ENCODE results near the gene DECR2.
"Not testable (repeated sequence)": the region's sequence is repeated elsewhere in the genome, so short reads cannot be mapped to it uniquely, and the experiment has no call there.

Gene DECR2

DNA sequence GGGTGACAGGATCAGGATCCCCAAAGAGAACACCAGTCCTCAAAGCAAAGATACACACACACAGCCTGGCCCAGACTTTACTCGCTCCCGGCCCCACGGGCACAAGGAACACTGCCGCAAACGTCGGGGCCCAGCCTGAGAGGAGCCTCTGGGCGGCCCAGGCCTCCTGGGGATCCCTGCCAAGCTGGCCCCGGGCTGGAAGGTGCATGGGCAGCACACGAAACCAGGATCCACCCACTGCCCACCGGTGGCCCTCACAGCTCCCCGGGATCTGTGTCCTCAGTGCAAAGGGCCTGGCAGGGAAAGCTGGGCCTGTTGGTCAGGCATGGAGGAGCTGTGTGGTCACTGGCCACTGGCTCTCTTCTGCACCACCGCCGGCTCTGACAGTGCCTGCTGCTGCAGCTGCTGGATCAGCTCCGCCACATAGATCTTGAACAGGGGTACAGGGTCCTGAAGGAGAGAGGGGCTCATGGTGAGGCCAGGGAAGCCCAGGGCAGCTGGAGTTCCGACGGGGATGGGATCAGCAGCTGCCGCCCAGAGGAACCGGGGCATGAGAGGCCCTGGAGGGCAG is 34.3 kb upstream of the DECR2 start:
- DNase-seq, result no peak

DNA sequence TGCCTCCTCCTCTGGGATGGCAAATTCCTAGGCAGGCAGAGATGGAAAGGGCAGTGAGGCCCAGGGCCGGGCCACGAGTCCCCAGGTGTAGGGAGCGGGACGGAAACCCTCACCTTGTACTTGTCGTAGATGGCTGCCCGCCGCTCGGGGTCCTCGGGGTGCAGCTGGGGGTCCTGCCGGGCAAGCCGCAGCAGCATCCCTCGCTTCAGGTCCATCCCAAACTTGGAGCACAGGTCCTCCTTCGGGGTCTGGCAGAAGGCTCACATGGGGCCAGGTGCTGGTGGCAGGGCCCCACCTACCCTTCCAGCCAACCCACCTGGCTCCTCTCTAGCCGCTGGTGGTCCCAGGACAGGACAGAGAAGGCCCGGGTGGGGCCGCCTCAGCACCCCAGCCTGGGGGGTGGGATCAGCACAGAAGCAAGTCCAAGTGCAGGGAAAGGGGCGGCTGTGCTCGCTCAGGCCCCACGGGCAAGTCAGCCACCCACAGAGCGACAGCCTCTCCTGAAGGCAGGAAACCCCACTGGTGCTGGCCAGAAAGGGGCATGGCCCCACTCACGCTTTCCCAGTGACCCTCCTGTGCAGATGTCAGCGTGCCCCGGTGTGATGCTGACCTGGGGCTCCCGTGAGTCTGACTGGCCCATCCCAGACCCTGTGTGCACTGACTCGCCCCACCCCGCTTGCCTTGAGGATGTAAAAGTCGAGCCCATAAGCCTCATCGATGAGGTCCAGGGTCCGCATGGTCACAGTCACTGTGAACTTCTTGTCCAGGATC is 33.1 kb upstream of the DECR2 start:
- no peak for DNase-seq

DNA sequence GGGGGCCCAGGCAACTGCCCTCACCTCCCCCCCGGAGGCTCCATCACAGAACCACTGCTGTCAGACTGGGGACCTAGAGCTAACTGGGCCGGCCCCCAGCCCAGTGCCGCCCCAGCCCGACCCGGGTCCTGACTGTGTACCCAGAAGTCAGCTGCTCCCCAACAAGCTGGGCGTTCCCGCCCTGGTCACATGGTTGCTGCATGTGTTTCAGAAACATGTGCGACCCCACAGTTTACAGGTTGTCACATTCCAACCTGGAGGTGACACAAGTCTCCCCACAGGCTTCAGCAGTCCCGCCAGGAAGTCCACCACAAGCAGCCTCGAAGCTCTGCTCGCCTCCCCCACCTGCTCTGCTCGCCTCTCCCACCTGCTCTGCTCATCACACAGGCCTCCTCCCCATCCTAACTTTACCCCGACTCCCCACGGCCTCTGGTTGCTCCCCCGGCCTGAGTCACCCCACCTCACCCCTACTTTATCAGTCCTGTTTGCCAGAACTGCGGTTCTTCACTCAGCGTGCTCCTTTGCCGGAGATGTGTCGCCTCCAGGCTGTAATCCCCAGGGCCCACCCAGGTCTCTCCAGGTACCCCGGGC is 32.3 kb upstream of the DECR2 start:
- no peak for DNase-seq

DNA sequence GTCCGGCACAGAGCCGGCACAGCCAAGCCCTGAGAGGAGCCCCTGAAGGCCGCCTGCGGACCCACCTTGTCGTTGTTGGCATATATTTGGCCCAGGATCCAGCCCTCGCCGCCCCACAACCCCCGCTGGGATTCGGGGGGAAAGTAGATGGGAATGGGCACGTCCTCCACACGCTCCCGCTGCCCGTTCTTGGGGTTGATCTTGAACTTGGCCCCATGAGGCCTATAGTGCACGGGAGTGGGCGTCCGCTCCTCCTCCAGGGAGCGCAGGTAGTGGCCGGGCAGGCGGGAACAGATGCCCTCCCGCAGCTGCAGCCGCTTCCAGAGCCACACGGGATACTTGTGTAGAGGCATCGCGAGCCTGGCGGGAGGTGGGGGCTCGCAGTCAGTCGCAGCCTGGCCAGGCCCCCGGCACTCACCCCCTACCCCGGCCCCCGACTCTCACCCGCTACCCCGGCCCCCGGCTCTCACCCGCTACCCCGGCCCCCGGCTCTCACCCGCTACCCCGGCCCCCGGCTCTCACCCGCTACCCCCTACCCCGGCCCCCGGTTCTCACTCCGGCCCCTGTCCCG is 31.7 kb upstream of the DECR2 start:
- DNase-seq, result no peak

DNA sequence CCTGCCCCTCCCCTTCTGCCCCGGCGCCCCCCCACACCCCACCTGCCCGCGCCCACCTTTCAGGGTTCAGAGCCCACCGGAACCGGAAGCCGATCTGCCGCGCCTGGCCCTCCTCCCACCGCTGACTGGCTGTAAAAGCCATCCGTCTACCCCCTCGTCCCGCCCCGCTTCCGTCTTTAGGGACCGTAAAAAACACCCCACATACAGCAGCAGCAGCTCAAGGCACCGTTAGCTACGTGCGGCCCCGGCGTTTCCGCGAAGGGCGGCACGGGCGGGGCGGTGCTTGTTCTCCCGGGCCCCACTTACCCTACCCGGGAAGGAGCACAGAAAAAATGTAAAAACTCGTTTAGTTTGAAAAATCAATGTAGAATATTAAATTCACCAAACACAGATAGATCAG is 31.2 kb upstream of the DECR2 start, which contains the start of gene MRPL28:
Gene MRPL28, minus strand, starts transcription at position 96 of the 400 bp plus-strand sequence. CDS start 320 bp downstream, outside the sequence.
- DNase-seq, result peak; percentile 93

DNA sequence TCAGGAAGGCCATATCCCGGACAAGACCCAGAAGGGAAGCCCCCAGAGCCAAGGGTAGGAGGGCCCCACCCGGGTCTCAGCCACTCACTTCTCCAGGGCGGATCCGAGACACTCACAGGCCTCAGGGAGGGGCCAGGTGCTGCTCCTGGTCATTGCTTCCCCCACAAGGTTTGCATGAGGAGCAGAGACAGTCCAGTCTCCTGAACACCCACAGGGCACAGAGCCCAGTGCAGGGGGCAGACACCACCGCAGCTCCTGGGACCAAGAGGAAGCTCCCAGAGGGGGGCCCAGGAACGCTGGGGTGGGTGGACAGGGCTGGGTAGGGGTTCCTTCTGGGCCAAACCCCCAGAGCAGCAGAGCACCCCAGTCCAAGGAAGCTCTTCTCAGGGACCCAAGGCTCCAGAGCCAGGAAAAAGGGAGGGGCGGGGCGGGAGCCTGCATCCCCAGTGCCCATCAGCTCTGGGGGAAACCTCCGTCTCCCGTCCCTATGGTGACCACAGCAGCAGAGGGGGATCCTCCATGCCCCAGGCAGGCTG is 30.6 kb upstream of the DECR2 start:
- no peak for DNase-seq

DNA sequence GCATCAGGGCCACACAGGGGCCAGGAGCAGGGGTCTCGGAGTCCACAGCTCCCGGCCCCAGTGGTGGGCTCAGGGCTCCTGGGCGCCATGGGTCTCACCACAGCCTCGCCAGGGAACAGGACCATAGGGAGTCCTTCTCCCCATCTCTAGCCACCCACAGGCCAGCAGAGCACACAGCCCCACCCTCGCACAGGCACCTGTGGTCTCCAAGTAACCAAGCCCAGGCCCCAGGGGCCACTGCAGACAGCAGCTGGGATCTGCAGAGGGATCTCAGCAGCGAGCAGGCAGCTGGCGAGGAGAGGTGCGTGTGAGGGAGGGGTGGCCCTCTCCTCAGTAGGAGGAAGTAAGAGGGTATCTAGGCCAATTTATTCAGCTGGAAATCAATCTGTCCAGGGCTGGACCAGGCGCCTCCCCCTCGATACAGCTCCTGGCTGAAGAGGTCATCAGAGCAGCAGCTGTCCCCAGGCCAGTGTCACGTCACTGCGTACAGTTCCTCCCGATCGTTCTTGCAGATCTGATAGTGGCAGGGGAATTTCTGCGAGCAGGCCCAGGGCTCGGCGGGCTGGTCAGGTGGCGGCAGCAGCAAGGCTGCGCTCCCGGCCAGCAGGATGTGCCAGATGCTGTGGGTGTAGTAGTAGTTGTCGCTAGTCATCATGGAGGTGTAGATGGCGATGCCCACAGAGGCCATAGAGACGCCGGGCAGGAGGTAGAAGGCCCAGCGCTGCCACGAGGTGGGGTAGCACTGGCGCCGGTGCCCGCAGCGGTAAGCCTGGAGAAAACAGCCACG is 30.0 kb upstream of the DECR2 start:
- DNase-seq, result no peak

DNA sequence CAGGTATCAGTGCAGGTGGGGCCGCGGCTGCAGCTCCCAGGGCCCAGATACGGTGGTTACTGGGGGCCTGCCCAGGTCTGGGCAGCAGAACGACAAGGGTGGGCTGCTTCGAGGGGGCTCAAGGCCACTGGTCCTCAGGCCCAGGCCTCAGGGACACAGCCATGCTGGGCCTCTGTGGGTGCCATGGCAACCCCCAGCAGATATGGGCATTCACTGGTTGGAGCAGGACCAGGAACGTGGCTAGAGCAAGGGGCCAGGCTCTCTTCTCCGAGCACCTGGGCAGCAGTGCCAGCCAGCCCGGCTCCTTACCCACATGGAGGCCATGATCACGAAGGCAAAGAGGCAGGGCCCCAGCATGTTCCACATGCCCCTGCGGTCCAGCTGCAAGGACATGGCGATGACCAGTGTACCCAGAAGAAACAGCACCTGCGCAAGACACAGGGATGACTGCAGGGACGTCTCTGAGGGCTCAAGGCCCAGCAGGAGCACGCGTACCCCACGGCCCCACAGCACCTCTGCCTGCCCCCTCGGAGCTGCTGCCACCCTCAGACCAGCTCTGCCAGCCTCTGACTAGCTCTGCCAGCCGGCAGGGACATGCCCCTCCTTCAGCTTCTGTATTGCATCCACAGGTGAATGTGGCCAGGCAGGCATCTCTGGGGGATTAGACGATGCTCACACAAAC is 29.2 kb upstream of the DECR2 start:
- DNase-seq, result no peak

DNA sequence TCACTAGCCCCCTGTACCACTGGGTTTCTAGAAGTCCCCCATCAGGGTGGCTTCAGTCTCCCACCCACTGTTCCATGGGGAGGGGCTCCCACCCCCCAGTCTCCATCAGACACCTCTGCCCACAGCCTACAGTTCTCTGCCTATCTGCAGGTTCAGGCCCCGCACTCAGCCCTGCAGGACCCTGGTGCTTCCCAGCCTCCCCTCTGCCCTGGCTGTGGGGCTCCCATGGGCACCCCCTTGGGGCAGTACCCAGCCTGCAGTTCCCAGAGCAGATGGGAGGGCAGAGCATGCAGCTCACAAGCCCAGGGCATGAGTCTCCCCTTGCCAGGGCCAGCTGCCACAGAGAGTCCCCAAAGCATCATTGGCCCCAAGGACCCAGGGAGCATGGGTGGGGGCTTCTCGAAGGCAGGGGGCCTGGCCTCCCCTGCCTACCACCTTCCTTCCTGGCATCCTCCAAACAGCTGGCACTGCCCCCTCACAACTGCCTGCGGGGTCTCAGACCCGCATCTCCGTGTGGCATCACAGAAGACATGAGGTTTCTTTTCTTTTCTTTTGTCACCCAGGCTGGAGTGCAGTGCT is 28.6 kb upstream of the DECR2 start:
- DNase-seq, result no peak

DNA sequence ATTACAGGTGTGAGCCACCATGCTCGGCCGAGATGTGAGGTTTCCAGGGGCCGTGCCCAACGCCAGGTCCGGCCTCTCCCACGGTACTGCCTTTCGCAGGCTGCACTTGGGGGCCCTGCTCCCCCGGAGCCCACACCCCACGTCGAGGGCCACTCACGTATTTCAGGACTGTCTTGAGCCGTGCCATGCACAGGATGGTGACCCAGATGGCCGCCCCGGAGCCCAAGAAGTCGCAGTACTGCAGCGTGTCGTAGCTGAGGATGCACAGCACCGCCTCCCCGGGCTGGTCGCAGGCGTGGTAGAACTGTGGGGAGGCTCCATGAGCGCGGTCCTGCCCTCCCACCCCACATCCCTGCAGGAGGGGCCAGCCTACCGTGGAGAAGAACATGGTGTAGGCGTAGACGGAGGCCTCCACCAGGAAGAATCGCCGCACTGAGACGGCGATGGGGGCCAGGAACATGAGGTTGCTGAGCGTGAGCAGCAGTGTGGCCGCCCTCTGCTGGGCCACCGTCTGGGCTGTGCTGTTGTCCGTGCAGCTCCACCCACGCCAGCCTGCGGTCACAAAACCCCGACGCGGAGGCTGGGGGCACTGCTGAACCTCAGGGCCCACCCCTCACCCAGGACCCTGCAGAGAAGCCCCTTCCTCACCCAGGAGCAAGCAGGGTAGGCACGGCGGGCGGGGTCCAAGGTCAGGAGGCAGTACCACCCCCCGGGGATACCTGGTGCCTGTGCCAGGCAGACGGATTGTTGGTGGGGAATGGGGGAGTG is 27.7 kb upstream of the DECR2 start:
- no peak for DNase-seq

DNA sequence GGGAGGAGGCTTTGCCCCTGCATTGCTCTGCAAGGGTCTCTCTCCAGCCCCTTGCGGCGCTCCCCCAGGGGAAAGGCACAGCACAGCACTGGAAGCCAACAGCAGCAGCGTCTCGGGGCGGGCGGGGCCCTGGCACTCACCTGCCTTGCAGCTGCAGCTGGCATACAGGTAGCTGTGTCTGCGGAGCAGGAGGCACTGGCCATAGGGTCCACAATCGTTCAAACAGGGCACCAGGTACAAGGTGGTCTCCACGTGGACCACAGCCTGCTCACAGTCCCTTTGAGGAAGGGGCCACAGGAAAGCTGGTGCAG is 27.1 kb upstream of the DECR2 start:
- no peak for DNase-seq

DNA sequence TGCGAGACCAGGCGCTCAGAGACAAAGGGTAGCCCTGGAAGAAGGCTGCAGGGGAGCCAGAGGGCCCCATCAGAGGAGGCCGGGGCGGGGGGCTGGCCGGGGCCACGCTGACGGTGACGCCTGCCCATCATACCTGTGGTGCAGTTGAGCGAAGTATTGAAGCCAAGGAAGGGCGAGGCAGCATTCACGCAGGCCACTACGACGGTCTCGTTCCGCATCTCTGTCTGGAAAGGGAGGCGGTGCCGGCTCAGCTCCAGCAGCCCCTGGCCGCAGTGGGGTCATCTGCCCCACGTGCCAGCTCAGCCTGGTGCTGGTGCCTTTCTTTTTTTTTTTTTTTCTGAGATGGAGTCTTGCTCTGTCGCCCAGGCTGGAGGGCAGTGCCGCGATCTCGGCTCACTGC is 26.5 kb upstream of the DECR2 start:
- no peak for DNase-seq

DNA sequence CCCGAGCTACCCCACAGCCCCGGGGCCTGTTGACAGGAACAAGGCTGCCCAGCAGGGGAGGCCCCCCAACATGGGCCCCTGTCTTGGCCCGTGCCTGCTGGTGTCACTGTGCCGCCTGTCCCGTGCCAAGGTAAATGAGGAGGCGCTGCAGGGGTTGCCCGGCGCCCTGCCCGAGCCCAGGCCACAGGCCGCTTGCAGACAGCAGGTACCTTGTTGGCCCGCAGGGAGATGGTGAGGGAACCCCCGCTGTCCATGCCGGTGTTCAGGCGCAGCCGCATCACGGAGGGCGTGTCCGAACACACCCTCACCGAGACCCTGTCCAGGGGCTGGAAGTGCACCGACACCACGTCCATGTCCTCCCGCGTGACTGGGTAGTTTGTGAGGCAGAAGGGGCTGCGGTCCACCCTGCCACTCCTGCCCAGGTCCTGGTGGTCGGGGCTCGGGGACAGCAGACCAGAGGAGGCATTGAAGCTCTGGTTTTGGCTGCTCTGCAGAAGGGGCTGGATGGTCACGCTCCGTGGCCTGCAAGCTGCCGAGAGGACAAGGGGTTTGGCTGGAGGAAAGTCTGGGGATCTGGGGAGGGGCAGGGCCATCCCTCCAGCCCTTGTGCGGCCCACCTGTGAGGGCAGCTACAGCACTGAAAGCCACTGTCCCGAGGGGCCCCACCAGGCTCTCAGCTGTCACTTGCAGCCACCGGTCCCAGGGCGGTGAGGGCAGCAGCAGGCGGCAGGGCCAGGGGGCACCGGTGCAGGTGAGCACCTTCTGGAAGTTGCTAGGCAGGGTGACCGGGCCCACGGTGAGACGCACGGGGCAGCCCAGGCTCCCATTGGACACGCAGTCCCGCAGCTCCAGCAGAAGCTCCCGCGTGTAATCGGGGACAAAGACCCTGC is 25.5 kb upstream of the DECR2 start:
- no peak for DNase-seq

DNA sequence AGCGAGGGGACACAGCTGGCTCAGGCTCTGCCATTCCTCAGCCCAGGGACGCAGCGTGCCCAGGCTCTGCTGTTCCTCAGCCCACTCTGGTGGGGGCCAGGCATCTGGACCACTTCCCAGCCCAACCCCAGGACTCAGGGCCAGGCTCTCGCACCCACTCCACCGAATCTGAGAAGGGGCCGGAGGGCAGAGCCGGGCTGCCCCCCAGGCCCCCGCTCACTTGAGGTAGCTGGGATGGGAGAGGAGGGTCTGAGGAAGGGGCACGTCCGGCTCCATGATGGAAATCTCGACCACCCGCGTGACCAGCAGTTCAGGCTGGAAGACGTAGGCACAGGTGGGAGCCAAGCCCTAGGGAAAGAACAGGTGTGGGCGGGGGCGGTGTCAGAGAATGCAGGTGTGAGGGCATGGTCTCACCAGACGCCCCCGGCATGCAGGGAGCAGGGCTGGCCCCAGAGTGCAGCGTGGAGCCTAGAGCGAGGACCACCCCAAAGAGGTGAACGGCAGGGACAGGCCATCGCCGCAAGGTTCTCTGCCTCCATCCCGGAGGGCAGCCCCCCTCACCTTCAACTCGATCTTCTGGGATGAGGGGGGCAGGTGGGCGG is 24.8 kb upstream of the DECR2 start:
- DNase-seq, result no peak

DNA sequence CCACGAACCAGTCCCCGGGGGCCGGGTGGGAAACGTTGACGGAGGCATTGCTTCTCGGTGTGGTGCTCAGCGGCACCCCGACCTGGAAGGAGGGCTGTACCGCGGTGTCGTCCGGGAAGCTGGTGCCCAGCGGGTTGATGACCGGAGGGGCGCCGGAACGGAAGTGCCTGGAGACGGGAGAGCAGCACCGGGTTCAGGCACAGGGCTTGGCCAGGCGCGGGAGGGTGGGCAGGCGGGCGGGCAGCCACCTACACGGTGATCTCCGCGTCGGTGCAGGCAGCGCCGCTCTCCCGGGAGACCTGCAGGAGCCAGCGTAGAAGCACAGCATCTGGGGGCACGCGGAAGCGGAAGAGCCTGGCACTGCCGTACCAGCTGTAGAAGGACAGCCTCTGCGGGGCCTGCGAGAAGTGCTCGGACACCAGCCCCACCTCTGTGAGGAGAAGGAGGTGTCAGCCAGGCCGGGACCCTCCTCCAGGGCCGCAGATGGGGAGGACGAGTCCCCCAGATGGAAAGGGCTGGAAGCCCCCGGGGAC is 24.2 kb upstream of the DECR2 start:
- DNase-seq, result no peak

DNA sequence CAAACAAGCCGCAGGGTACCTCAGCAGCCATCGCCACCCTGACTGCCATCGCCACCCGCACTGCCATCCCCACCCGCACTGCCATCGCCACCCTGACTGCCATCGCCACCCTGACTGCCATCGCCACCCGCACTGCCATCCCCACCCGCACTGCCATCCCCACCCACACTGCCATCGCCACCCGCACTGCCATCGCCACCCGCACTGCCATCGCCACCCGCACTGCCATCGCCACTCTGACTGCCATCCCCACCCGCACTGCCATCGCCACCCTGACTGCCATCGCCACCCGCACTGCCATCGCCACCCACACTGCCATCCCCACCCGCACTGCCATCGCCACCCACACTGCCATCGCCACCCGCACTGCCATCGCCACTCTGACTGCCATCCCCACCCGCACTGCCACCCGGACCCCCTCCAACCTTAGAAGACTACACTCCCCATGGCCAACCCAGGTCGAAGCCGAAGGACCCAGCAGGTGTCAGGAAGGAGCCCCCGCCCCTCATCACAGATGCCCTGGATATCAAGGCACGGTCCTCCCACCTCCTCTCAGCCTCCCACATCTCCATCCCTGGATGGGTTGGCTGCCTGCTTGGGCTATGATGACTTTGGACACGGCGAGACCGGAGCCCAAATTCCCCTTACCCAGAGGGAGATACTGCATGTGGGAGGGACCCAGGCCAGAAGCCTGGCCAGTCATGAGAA is 23.4 kb upstream of the DECR2 start:
- DNase-seq, result not testable (repeated sequence)

DNA sequence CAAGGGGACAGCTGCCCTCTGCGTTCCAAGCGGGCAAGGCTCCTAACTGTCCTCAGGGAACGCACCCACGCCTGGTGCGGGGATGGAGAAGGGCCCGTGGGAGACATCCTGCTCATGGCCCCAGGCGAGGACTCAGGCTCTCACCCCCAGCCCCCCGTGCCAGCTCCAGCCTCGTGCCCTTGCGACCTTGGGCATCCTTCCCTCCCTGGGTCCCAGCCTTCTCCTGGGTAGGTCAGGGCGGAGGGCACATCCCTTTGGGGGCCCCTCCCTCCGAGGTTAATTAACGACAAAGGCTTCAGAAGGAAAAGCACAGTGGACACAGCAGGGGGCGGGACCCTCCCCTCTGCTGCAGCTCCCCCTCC is 22.9 kb upstream of the DECR2 start:
- no peak for DNase-seq

DNA sequence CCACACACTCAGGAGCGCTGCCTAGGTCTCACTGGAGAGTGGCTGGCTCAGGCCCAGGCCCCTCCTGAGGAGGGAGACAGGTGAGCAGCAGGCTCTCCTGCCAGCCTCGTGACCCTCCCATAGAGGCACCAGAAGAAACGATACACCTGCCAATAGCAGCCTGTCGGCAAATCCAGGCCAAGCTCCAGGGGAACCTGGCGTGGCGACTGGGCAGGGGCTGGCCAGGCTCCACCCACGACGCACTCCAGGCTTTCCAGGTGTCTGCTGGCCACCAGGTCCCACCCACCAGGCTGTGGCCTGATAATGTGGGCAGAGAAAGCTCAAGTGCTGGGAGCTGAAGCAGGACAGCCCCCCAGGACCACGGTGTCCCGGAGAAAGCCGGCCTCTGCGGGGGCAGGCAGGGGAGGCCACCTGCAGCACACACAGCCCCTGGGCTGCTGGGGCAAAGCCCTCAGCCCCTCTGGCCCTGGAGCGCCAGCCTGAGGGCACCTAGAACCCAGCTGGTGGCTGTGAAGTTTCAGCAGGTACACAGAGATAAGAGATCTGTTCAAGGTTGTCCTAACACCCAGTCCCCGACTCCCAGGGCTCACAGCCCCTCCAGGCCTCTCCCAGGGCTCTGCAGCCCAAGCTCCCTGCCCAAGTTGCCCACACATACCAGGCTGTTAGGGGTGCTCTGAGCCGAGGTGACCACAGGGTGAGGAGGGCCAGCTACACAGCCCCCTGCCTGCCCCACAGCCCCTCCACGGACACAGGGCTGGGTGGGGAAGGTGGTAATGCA is 22.3 kb upstream of the DECR2 start:
- DNase-seq, result peak; percentile 96

Measured in DMS79 treated with DMSO at 0.1 percent for 48 hours (cell line).